GM12875 (cell line): ENCODE measurements around the gene BMP6.

Source experiments
- H3K4me3 ChIP-seq: one replicate; pipeline ENCODE4 v1.5.1; 2011; ENCODE audit warnings: low read depth, low read length, control low read depth
- TF ChIP-seq, protein P1 (sequence below): IDR thresholded peaks from 2 replicates; pipeline ENCODE4 v1.5.1; 2011; ENCODE audit warnings: low read depth, mild to moderate bottlenecking, control low read depth, inconsistent platforms, low read length, moderate library complexity, borderline replicate concordance; ENCODE audit not compliant: insufficient read depth

Gene BMP6

DNA sequence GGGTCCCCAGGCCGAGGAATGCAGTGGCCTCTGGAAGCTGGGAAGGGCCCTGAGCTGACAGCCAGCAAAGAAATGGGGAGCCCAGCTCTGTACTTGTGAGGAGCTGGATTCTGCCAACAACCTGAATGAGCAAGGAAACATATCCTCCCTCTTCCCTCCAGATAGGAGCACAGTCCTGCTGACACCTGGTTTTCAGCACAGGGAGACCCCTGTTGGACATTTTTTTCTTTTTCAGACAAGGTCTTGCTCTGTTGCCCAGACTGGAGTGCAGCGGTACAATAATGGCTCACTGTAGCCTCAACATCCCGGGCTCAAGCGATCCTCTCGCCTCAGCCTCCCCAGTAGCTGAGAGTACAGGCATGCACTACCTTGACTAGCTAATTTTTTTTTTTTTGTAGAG lies 21.5 kb downstream of the BMP6 start:
- TF ChIP-seq, protein P1, sequence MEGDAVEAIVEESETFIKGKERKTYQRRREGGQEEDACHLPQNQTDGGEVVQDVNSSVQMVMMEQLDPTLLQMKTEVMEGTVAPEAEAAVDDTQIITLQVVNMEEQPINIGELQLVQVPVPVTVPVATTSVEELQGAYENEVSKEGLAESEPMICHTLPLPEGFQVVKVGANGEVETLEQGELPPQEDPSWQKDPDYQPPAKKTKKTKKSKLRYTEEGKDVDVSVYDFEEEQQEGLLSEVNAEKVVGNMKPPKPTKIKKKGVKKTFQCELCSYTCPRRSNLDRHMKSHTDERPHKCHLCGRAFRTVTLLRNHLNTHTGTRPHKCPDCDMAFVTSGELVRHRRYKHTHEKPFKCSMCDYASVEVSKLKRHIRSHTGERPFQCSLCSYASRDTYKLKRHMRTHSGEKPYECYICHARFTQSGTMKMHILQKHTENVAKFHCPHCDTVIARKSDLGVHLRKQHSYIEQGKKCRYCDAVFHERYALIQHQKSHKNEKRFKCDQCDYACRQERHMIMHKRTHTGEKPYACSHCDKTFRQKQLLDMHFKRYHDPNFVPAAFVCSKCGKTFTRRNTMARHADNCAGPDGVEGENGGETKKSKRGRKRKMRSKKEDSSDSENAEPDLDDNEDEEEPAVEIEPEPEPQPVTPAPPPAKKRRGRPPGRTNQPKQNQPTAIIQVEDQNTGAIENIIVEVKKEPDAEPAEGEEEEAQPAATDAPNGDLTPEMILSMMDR, result no peak
- H3K4me3 ChIP-seq, result no peak overlapping the region

DNA sequence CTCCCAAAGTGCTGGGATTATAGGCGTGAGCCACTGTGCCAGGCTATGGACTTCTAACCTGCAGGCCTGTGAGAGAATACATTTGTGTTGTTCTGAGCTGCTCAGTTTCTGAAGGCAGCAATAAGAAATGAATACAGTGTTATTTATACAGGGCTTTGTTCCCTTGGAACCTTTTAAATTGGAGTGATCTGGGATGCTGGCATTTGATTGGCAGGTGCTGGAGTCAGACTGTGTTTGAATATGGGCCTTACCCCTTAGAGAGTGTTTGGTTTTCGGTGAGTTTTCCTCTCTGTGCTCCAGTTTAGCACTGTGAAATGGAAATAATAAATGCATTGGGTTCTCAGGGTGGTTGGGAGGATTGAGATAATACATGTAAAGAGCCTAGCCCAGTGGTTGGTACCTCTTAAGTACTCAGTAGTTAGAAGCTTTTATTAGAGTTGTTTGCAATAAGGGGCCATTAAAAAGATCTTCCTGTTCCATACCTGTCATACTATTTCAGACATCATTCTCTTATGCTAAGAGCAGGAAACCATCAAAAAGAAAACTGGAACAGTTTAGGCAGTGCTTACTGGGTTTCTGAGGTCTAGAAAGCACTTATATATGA lies 22.1 kb downstream of the BMP6 start:
- no peak overlapping the region for H3K4me3 ChIP-seq
- TF ChIP-seq, protein P1, result no peak

- no peak overlapping the region for H3K4me3 ChIP-seq
Observed at GRCh38 chr6:7749478-7749877, 23.6 kb downstream of the BMP6 start.

GRCh38 chr6:7750197-7750596 lies 24.3 kb downstream of the BMP6 start:
- H3K4me3 ChIP-seq, result no peak overlapping the region
- TF ChIP-seq, protein P1, result no peak

More at GRCh38 chr6:7749478-7749877, 23.6 kb downstream of the BMP6 start:
- TF ChIP-seq, protein P1, result no peak

DNA sequence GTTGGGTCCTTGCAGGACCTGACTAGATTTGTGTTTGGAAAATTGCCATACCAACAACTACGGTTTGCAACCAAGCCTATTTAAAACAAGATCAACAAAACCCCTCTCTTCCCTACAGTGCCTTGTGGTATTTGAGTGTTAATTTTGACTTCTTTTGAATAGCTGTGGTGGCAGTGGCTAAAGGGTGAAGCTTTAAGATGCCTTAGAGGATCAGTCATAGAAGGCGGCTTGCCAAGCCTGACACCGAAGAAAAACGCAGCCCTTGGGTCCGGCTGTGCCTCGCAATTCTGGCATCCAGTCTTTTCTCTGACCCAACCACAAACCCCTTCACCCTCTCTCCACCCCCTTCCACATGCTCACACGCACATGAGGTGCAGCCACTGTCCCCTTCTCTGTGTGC lies 32.6 kb downstream of the BMP6 start:
- TF ChIP-seq, protein P1, result no peak
- H3K4me3 ChIP-seq, result no peak overlapping the region

DNA sequence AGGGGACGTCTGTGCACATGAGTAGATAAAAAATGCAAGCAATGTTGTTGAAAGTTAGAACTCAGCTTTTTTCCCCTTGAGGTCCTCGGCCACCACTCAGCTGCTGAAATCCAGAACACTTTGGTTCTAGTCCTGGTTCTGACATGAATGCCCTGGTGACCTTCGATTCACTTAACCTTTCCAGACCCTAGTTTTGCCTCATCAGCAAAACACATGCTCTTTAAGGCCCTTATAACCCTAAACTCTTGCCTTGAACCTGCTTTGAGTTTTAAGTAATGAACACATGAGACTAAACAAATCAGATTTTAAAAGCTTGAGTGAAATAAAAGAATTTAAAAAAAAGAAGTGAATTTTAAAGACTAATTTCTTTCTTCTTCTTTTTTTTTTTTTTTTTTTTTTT lies 33.4 kb downstream of the BMP6 start:
- TF ChIP-seq, protein P1, result no peak
- no peak overlapping the region for H3K4me3 ChIP-seq

DNA sequence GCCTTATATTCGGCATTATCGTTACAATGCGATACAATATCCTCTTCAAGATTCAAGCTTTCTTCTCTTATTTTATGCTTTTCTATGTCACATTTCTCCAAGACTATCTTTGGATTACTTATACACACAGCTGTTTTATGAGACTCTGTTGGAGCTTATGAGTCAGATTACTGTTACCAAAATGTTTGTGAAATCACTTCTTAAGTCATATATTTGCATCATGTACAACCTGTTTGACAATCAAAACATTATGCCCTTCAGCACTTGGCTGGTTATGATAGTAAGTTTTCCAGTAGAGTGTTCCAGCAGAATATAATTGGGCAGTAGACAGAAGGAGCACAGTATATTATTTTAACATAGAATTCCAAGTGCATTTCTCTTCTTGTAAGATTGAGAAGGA lies 35.2 kb downstream of the BMP6 start:
- TF ChIP-seq, protein P1, result no peak
- no peak overlapping the region for H3K4me3 ChIP-seq
